GM18868 (cell line): ENCODE measurements around the gene MIPEP.
A peak's percentile ranks its signal among the peaks of the same experiment; 100 is the strongest.

Experiments
- ATAC-seq: cut with Tn5 transposase; IDR thresholded peaks from one replicate; pipeline ENCODE4 v1.9.1; 2021; ENCODE audit warnings: mild to moderate bottlenecking, moderate library complexity; ENCODE audit not compliant: unreplicated experiment

MIPEP gene

GRCh38 chr13:23855360-23855759 lies 33.8 kb downstream of the MIPEP start:
- ATAC-seq: no peak

- peak; percentile 39 for ATAC-seq
Measured at GRCh38 chr13:23852351-23852750, 36.8 kb downstream of the MIPEP start.

- ATAC-seq: no peak
Measured at GRCh38 chr13:23851106-23851505, 38.1 kb downstream of the MIPEP start.

GRCh38 chr13:23850134-23850533 lies 39.1 kb downstream of the MIPEP start:
- no peak for ATAC-seq

GRCh38 chr13:23849670-23850069 lies 39.5 kb downstream of the MIPEP start:
- ATAC-seq: no peak

- peak; percentile 48 for ATAC-seq
Measured at GRCh38 chr13:23848646-23849141, 40.5 kb downstream of the MIPEP start.

GRCh38 chr13:23848019-23848418 lies 41.2 kb downstream of the MIPEP start:
- no peak for ATAC-seq

- no peak for ATAC-seq
Measured at GRCh38 chr13:23847497-23847896, 41.7 kb downstream of the MIPEP start.

- peak; percentile 26 for ATAC-seq
Measured at GRCh38 chr13:23845105-23845725, 44.0 kb downstream of the MIPEP start.

GRCh38 chr13:23844132-23844531 lies 45.1 kb downstream of the MIPEP start:
- no peak for ATAC-seq

GRCh38 chr13:23843436-23843835 lies 45.8 kb downstream of the MIPEP start:
- no peak for ATAC-seq

GRCh38 chr13:23842406-23842805 lies 46.8 kb downstream of the MIPEP start:
- ATAC-seq: no peak

GRCh38 chr13:23833733-23834611 lies 55.2 kb downstream of the MIPEP start:
- ATAC-seq: no peak

- ATAC-seq: no peak
Measured at GRCh38 chr13:23828866-23829265, 60.3 kb downstream of the MIPEP start.

GRCh38 chr13:23828086-23828485 lies 61.1 kb downstream of the MIPEP start:
- no peak for ATAC-seq

- ATAC-seq: no peak
Measured at GRCh38 chr13:23825179-23825578, 64.0 kb downstream of the MIPEP start.

GRCh38 chr13:23824371-23824770 lies 64.8 kb downstream of the MIPEP start:
- ATAC-seq: no peak

- no peak for ATAC-seq
Measured at GRCh38 chr13:23822252-23822824, 66.9 kb downstream of the MIPEP start.

GRCh38 chr13:23820530-23820929 lies 68.7 kb downstream of the MIPEP start:
- no peak for ATAC-seq

GRCh38 chr13:23817830-23818229 lies 71.4 kb downstream of the MIPEP start:
- ATAC-seq: no peak

- no peak for ATAC-seq
Measured at GRCh38 chr13:23817136-23817535, 72.1 kb downstream of the MIPEP start.

GRCh38 chr13:23813635-23814034 lies 75.6 kb downstream of the MIPEP start:
- ATAC-seq: no peak
